H1 (cell line): Measurements from ENCODE around the gene ACOT9. TPM values are rescaled to one million over a fixed set of nuclear protein-coding genes. Genes with fewer than 3 reads are reported as not detected.

Experiments used
- CTCF ChIA-PET: fragments of 300-600 bp; sonication (Branson Sonifier 250); formaldehyde crosslinking; loops from one replicate; lab custom pipeline; 2021; ENCODE audit not compliant: partially characterized antibody; lab: Charles Lee
- POLR2A ChIA-PET: fragments of 300-600 bp; sonication (Branson Sonifier 250); formaldehyde crosslinking; loops from one replicate; lab custom pipeline; 2021; ENCODE audit warnings: inconsistent platforms; ENCODE audit not compliant: partially characterized antibody; lab: Charles Lee
- DNase-seq, 2 experiments: peaks; one replicate each; pipeline versions ENCODE4 v3.0.0 to v3.0.0-alpha.2; 2010 to 2022; ENCODE audit warnings: low spot score in 2 of 2, low read depth in 1 of 2, mixed read lengths in 1 of 2
- FAIRE-seq: peaks from 2 replicates; lab custom pipeline; 2011; peaks lifted over from hg19 to GRCh38; lab: Jason Lieb, UNC
- H2AFZ ChIP-seq: 2 replicates; pipeline ENCODE4 v1.8.1; 2012; ENCODE audit warnings: low read length, inconsistent platforms
- H2AK5ac ChIP-seq: 2 replicates; pipeline ENCODE4 v1.6.1; 2013; ENCODE audit warnings: low read depth, low read length
- H2BK120ac ChIP-seq: replicated peaks from 2 replicates; pipeline ENCODE3; 2013; ENCODE audit warnings: low read depth, low read length, inconsistent platforms
- H2BK12ac ChIP-seq: 2 replicates; pipeline ENCODE4 v1.6.1; 2013; ENCODE audit warnings: low read depth, low read length
- H2BK15ac ChIP-seq: 2 replicates; pipeline ENCODE4 v1.6.1; 2013; ENCODE audit warnings: low read length
- H2BK20ac ChIP-seq: 2 replicates; pipeline ENCODE4 v1.6.1; 2013; ENCODE audit warnings: low read length
- H2BK5ac ChIP-seq: 2 replicates; pipeline ENCODE4 v1.6.1; 2013; ENCODE audit warnings: low read depth, low read length
- H3K14ac ChIP-seq: 2 replicates; pipeline ENCODE4 v1.6.1; 2013; ENCODE audit warnings: inconsistent platforms; ENCODE audit not compliant: insufficient read length
- H3K18ac ChIP-seq: 2 replicates; pipeline ENCODE4 v1.6.1; 2013; ENCODE audit warnings: low read length; ENCODE audit errors: extremely low read depth
- H3K23ac ChIP-seq: 2 replicates; pipeline ENCODE4 v1.6.1; 2013; ENCODE audit warnings: inconsistent platforms; ENCODE audit not compliant: insufficient read length
- H3K23me2 ChIP-seq: 2 replicates; pipeline ENCODE4 v1.6.1; 2013; ENCODE audit warnings: low read depth, low read length
- H3K27ac ChIP-seq: 2 replicates; pipeline ENCODE4 v1.6.1; 2011; ENCODE audit warnings: low read depth, low read length, inconsistent platforms
- H3K27me3 ChIP-seq, 4 experiments: replicated peaks in 1 of 4; 1 replicate in 1 of 4; 2 replicates in 3 of 4; pipeline versions ENCODE4 v1.6.1 to v1.8.1; 2011 to 2013; ENCODE audit warnings: low read length in 3 of 4, mild to moderate bottlenecking in 3 of 4, inconsistent platforms in 2 of 4, mixed read lengths in 2 of 4, moderate library complexity in 1 of 4; ENCODE audit not compliant: control insufficient read depth in 3 of 4, insufficient read depth in 3 of 4; ENCODE audit errors: extremely low read depth in 1 of 4
- H3K36me3 ChIP-seq, 4 experiments: 2 replicates each; pipeline versions ENCODE4 v1.6.1 to v1.8.1; 2011 to 2013; ENCODE audit warnings: mild to moderate bottlenecking in 4 of 4, low read length in 3 of 4, moderate library complexity in 2 of 4, control low read depth in 1 of 4, inconsistent platforms in 1 of 4; ENCODE audit not compliant: insufficient read depth in 4 of 4, control insufficient read depth in 2 of 4
- H3K4ac ChIP-seq: replicated peaks from 2 replicates; pipeline ENCODE3; 2013; ENCODE audit warnings: low read length, low read depth, mixed read lengths, inconsistent platforms; ENCODE audit not compliant: insufficient read length
- H3K4me1 ChIP-seq, 4 experiments: replicated peaks in 1 of 4; 1 replicate in 1 of 4; 2 replicates in 3 of 4; pipeline versions ENCODE4 v1.6.1 to v1.8.1; 2011 to 2013; ENCODE audit warnings: low read length in 3 of 4, inconsistent platforms in 2 of 4, mixed read lengths in 1 of 4; ENCODE audit not compliant: insufficient read depth in 4 of 4, control insufficient read depth in 3 of 4
- H3K4me2 ChIP-seq, 2 experiments: 2 replicates each; pipeline versions ENCODE4 v1.6.1 to v1.8.1; 2011 to 2013; ENCODE audit warnings: low read depth in 2 of 2, low read length in 2 of 2, control low read depth in 1 of 2, inconsistent platforms in 1 of 2, mild to moderate bottlenecking in 1 of 2; ENCODE audit not compliant: insufficient read depth in 1 of 2
- H3K4me3 ChIP-seq, 4 experiments: fragments of 200-600, 300-600 bp in 1 of 4; sonication (generic), shearing (Covaris generic), sonication (Bioruptor Twin) in 1 of 4; 2 replicates each; pipeline versions ENCODE4 v1.5.1 to v1.8.1; 2011 to 2016; ENCODE audit warnings: low read length in 4 of 4, low read depth in 3 of 4, control low read depth in 2 of 4, inconsistent platforms in 2 of 4, mild to moderate bottlenecking in 2 of 4, mixed read lengths in 1 of 4, moderate library complexity in 1 of 4; ENCODE audit not compliant: insufficient read depth in 2 of 4; ENCODE audit errors: extremely low read depth in 1 of 4
- H3K56ac ChIP-seq: replicated peaks from 2 replicates; pipeline ENCODE3; 2013; ENCODE audit warnings: low read depth, mild to moderate bottlenecking, mixed read lengths, low read length, inconsistent platforms; ENCODE audit not compliant: insufficient read length
- H3K79me1 ChIP-seq: 2 replicates; pipeline ENCODE4 v1.6.1; 2013; ENCODE audit warnings: low read depth, low read length, control low read depth
- H3K79me2 ChIP-seq, 2 experiments: 2 replicates each; pipeline versions ENCODE4 v1.6.1 to v1.8.1; 2012 to 2013; ENCODE audit warnings: low read length in 2 of 2, mild to moderate bottlenecking in 2 of 2, inconsistent platforms in 1 of 2; ENCODE audit not compliant: insufficient read depth in 2 of 2, control insufficient read depth in 1 of 2
- H3K9ac ChIP-seq, 4 experiments: replicated peaks in 1 of 4; 1 replicate in 1 of 4; 2 replicates in 3 of 4; pipeline versions ENCODE4 v1.6.1 to v1.8.1; 2011 to 2013; ENCODE audit warnings: low read depth in 3 of 4, low read length in 3 of 4, control low read depth in 2 of 4, mild to moderate bottlenecking in 2 of 4, moderate library complexity in 2 of 4, inconsistent platforms in 1 of 4; ENCODE audit errors: extremely low read depth in 1 of 4
- H3K9me3 ChIP-seq, 2 experiments: 2 replicates each; pipeline versions ENCODE4 v1.6.1 to v1.8.1; 2012 to 2013; ENCODE audit warnings: mild to moderate bottlenecking in 2 of 2, moderate library complexity in 2 of 2, control low read depth in 1 of 2, inconsistent platforms in 1 of 2, low read depth in 1 of 2, low read length in 1 of 2, mixed read lengths in 1 of 2; ENCODE audit not compliant: insufficient read depth in 2 of 2
- H4K20me1 ChIP-seq, 2 experiments: replicated peaks in 1 of 2; 2 replicates each; pipeline versions ENCODE3 to v1.8.1; 2011 to 2013; ENCODE audit warnings: inconsistent platforms in 2 of 2, low read length in 2 of 2, mild to moderate bottlenecking in 1 of 2; ENCODE audit not compliant: insufficient read depth in 2 of 2, control insufficient read depth in 1 of 2
- H4K5ac ChIP-seq: 2 replicates; pipeline ENCODE4 v1.6.1; 2013; ENCODE audit warnings: low read length, low read depth, mixed read lengths, inconsistent platforms; ENCODE audit not compliant: insufficient read length
- H4K8ac ChIP-seq: 2 replicates; pipeline ENCODE4 v1.8.0; 2013; ENCODE audit warnings: mild to moderate bottlenecking, moderate library complexity, low read length, inconsistent platforms; ENCODE audit not compliant: insufficient read depth; ENCODE audit errors: extremely low read depth
- H4K91ac ChIP-seq: replicated peaks from 2 replicates; pipeline ENCODE3; 2013; ENCODE audit warnings: low read length, mixed read lengths, inconsistent platforms; ENCODE audit not compliant: insufficient read length
- ASH2L ChIP-seq: fragments of 200-600, 300-600 bp; sonication (generic); IDR thresholded peaks from one replicate; pipeline ENCODE4 v1.7.1; 2017; ENCODE audit warnings: low read length
- BCL11A ChIP-seq, 2 experiments: IDR thresholded peaks; one replicate each; pipeline ENCODE4 v1.6.1; 2011; ENCODE audit warnings: low read depth in 2 of 2, low read length in 2 of 2, mild to moderate bottlenecking in 2 of 2
- KDM5A ChIP-seq: fragments of 200-600 bp; IDR thresholded peaks from 2 replicates; pipeline ENCODE4 v1.7.1; 2012; ENCODE audit warnings: mild to moderate bottlenecking, low read length, inconsistent platforms, mixed read lengths
- NANOG ChIP-seq: IDR thresholded peaks from 2 replicates; pipeline ENCODE4 v1.6.1; 2011; ENCODE audit warnings: low read length, low read depth, mild to moderate bottlenecking, inconsistent platforms; ENCODE audit not compliant: insufficient read depth, poor library complexity, severe bottlenecking
- NRF1 ChIP-seq: IDR thresholded peaks from 2 replicates; pipeline ENCODE4 v1.6.1; 2011; ENCODE audit warnings: mild to moderate bottlenecking, low read depth, low read length, improper control_type of control experiment
- PHF8 ChIP-seq: fragments of 200-600 bp; sonication (generic); conservative IDR thresholded peaks from 2 replicates; pipeline ENCODE4 v1.7.1; 2012; ENCODE audit warnings: low read depth, mild to moderate bottlenecking, inconsistent platforms, low read length, moderate library complexity
- POLR2AphosphoS5 ChIP-seq: IDR thresholded peaks from 2 replicates; pipeline ENCODE4 v1.6.1; 2011; ENCODE audit warnings: low read depth, low read length
- POU5F1 ChIP-seq: IDR thresholded peaks from 2 replicates; pipeline ENCODE4 v1.6.1; 2011; ENCODE audit warnings: low read depth, mild to moderate bottlenecking, low read length, moderate library complexity
- RBBP5 ChIP-seq: IDR thresholded peaks from 2 replicates; pipeline ENCODE4 v1.7.1; 2012; ENCODE audit warnings: low read depth, mild to moderate bottlenecking, inconsistent platforms, low read length, moderate library complexity, borderline replicate concordance
- SIRT6 ChIP-seq: IDR thresholded peaks from one replicate; pipeline ENCODE4 v1.7.1; 2012; ENCODE audit warnings: low read length, inconsistent platforms
- SRF ChIP-seq: IDR thresholded peaks from 2 replicates; pipeline ENCODE4 v1.6.1; 2011; ENCODE audit warnings: mild to moderate bottlenecking, low read depth, low read length, moderate library complexity
- TCF12 ChIP-seq: IDR thresholded peaks from 2 replicates; pipeline ENCODE4 v1.6.1; 2011; ENCODE audit warnings: low read depth, mild to moderate bottlenecking, low read length
- TEAD4 ChIP-seq: IDR thresholded peaks from 2 replicates; pipeline ENCODE4 v1.6.1; 2012; ENCODE audit warnings: low read depth, low read length, inconsistent platforms, mixed read lengths
- WGBS, 2 experiments: shearing (Covaris generic) in 1 of 2; methylation state at CpG; one replicate each; pipeline versions ENCODE4 v1.1.6 to v1.1.7; 2013 to 2015; ENCODE audit warnings: low lambda C conversion rate in 2 of 2, mixed read lengths in 2 of 2, inconsistent platforms in 1 of 2, low coverage in 1 of 2, missing lambda C conversion rate in 1 of 2; ENCODE audit not compliant: insufficient replicate concordance in 2 of 2, insufficient coverage in 1 of 2, insufficient read length in 1 of 2; ENCODE audit errors: extremely low coverage in 1 of 2, missing lambda C conversion rate in 1 of 2; 5-methylcytosine and 5-hydroxymethylcytosine counted together
- polyA plus RNA-seq, 7 experiments: library from polyadenylated mRNA; depleted of rRNA in 3 of 7; stranded (reverse) in 5 of 7; unstranded in 2 of 7; fragments of >200 nt in 5 of 7; fragments of 200-250 nt in 2 of 7; gene quantifications; 1 replicate in 5 of 7; 2 replicates in 1 of 7; 4 replicates in 1 of 7; pipeline versions ENCODE4 v1.2.1 to v1.2.3, GENCODE V29; 2011 to 2013; ENCODE audit warnings: missing spikeins in 2 of 7, mixed read lengths in 2 of 7
- total RNA-seq: library from RNA; stranded (reverse); fragmentation: NEBNext Ultra II Directional; extraction: Animal tissue kit (Norgen Biotek cat#: 25700); gene quantifications from 2 replicates; pipeline ENCODE4 v1.2.1, GENCODE V29; 2021

ACOT9 gene
- total and polyA plus RNA-seq, 2 of the 8 experiments (the other 6 are each of a cell fraction or from before 2014, with no cell fraction given), result 20.7 to 39.5 TPM

- Histone ChIP-seq H3K27ac (no peak overlapping the region), H3K79me2 (no peaks in the 10 kb centered on the region), H3K56ac (no peak overlapping the region), H3K36me3 (no peaks in the 10 kb centered on the region), H2AK5ac (no peak overlapping the region), H2BK5ac (no peak overlapping the region), H4K5ac (no peak overlapping the region), H3K9ac (no peak overlapping the region), H3K9me3 (peaks cover 0 to 8% of the 10 kb centered on the region in 2 experiments; a peak in 1 of 4 replicates), H3K4me3 (no peak overlapping the region), H2AFZ (no peak overlapping the region), H2BK15ac (no peak overlapping the region), H4K91ac (no peak overlapping the region), H3K23me2 (no peaks in the 10 kb centered on the region), H3K18ac (no peak overlapping the region), H3K23ac (no peak overlapping the region), H3K79me1 (no peaks in the 10 kb centered on the region), H4K20me1 (no peaks in the 10 kb centered on the region), H3K4me1 (peaks cover 0 to 2% (median 0%) of the 10 kb centered on the region in 4 experiments; a peak in 2 of 7 replicates), H2BK12ac (no peak overlapping the region), H3K14ac (no peak overlapping the region), H3K4me2 (no peak overlapping the region), H4K8ac (no peak overlapping the region; the same call in 1 of the 2 replicates), H3K4ac (no peak overlapping the region), H3K27me3 (no peaks in the 10 kb centered on the region), H2BK120ac (no peak overlapping the region), H2BK20ac (no peak overlapping the region)
- 90% methylated on average over 15 of the region's 28 CpGs; no CpG with 5 or more reads in 1 of the 2 experiments for WGBS, 2 experiments
- FAIRE-seq (no peak), DNase-seq (no peak)
- CTCF ChIA-PET, result interaction anchor here (1.0 to 2.5 kb wide), 2 partner anchors 10 to 135 kb away, joined by 5 to 12 read pairs; no protein-coding TSS in a partner anchor
- POLR2A ChIA-PET, result no interaction called here
- TF ChIP-seq BCL11A (IDR thresholded peaks at IDR 0.05; ENCODE audit: low read depth in 2 of 2, low read length in 2 of 2), result no peak
- TF ChIP-seq RBBP5, result no peak
- TF ChIP-seq TEAD4, result no peak
- TF ChIP-seq SIRT6, result no peak
- no peak for TF ChIP-seq PHF8
- TF ChIP-seq KDM5A, result no peak
- TF ChIP-seq SRF, result no peak
- no peak for TF ChIP-seq POU5F1
- TF ChIP-seq ASH2L, result no peak
- TF ChIP-seq TCF12, result no peak
- no peak for TF ChIP-seq NANOG
- TF ChIP-seq POLR2AphosphoS5, result no peak
- no peak for TF ChIP-seq NRF1
Measured at GRCh38 chrX:23766650-23767551, 23.8 kb upstream of the ACOT9 start.
